ENCODE results near the gene BRIP1. TPM values are rescaled to one million over a fixed set of nuclear protein-coding genes. Genes with fewer than 3 reads are reported as not detected.

The BRIP1 gene
- total RNA-seq, 2 donors from 2014 or later = 24.2 to 25.5 TPM

DNA sequence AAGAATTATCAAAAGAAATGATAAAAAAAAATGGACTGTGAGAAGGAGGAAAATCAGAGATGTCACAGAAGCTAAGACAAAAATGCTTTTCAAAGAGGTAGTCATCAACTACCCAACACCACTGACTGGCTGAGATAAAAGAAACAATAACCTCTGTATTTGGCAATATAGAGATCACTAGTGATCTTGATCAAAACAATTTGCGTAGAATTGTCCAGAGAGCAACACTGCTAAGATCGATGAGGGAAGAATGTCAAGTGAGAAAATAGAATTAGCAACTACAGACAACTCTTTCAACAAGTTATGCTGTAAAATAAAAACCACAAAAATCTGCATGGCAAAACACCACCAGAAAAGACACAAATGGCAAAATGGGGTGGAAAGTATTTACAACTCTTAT is 66.0 kb downstream of the BRIP1 start:
- TF ChIP-seq, protein P1, sequence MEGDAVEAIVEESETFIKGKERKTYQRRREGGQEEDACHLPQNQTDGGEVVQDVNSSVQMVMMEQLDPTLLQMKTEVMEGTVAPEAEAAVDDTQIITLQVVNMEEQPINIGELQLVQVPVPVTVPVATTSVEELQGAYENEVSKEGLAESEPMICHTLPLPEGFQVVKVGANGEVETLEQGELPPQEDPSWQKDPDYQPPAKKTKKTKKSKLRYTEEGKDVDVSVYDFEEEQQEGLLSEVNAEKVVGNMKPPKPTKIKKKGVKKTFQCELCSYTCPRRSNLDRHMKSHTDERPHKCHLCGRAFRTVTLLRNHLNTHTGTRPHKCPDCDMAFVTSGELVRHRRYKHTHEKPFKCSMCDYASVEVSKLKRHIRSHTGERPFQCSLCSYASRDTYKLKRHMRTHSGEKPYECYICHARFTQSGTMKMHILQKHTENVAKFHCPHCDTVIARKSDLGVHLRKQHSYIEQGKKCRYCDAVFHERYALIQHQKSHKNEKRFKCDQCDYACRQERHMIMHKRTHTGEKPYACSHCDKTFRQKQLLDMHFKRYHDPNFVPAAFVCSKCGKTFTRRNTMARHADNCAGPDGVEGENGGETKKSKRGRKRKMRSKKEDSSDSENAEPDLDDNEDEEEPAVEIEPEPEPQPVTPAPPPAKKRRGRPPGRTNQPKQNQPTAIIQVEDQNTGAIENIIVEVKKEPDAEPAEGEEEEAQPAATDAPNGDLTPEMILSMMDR (conservative IDR thresholded peaks at IDR 0.05) = no peak
- Histone ChIP-seq H3K27me3 (ENCODE audit: control insufficient read depth, insufficient read depth, low read length, poor library complexity, severe bottlenecking) (no peaks in the 10 kb centered on the region), H3K9ac (ENCODE audit: extremely low read depth, low read length, poor library complexity, severe bottlenecking) (no peak overlapping the region), H3K4me1 (ENCODE audit: control insufficient read depth, insufficient read depth, low read length) (no peaks in the 10 kb centered on the region), H3K9me3 (ENCODE audit: control insufficient read depth, low read length) (no peaks in the 10 kb centered on the region), H3K27ac (ENCODE audit: low read depth, low read length) (no peak overlapping the region), H3K36me3 (ENCODE audit: control insufficient read depth, insufficient read depth, low read length) (peaks cover 26% of the 10 kb centered on the region), H3K4me3 (ENCODE audit: low read length) (no peak overlapping the region)
- Mint-ChIP-seq H3K36me3 (ENCODE audit: low read depth) (peaks cover 31% of the 10 kb centered on the region), H3K4me3 (no peak overlapping the region), H3K27me3 (ENCODE audit: insufficient read depth) (no peaks in the 10 kb centered on the region), H3K27ac (no peak overlapping the region), H3K4me1 (peaks cover 3% of the 10 kb centered on the region), H3K9me3 (no peaks in the 10 kb centered on the region)
- no peak for DNase-seq
- WGBS, 2 experiments (ENCODE audit: insufficient coverage in 1 of 2, insufficient read length in 1 of 2) = 100% methylated on average over 2 of the region's 2 CpGs

- H3K27ac Mint-ChIP-seq = no peak overlapping the region
- peaks cover 3% of the 10 kb centered on the region for H3K4me1 Mint-ChIP-seq
- H3K36me3 Mint-ChIP-seq (ENCODE audit: low read depth) = peaks cover 43% of the 10 kb centered on the region
- H3K9me3 Mint-ChIP-seq = no peaks in the 10 kb centered on the region
- 74 to 100% methylated on average over 1 to 2 of the region's 2 CpGs for WGBS, 2 experiments (ENCODE audit: insufficient coverage in 1 of 2, insufficient read length in 1 of 2)
- peaks cover 26% of the 10 kb centered on the region for H3K36me3 ChIP-seq (ENCODE audit: control insufficient read depth, insufficient read depth, low read length)
- no peaks in the 10 kb centered on the region for H3K27me3 Mint-ChIP-seq (ENCODE audit: insufficient read depth)
- H3K27ac ChIP-seq (ENCODE audit: low read depth, low read length) = no peak overlapping the region
- no peaks in the 10 kb centered on the region for H3K4me1 ChIP-seq (ENCODE audit: control insufficient read depth, insufficient read depth, low read length)
- TF ChIP-seq, protein P1 (conservative IDR thresholded peaks at IDR 0.05) = no peak
- no peak overlapping the region for H3K4me3 Mint-ChIP-seq
- no peaks in the 10 kb centered on the region for H3K9me3 ChIP-seq (ENCODE audit: control insufficient read depth, low read length)
- DNase-seq = no peak
- no peak overlapping the region for H3K4me3 ChIP-seq (ENCODE audit: low read length)
- H3K27me3 ChIP-seq (ENCODE audit: control insufficient read depth, insufficient read depth, low read length, poor library complexity, severe bottlenecking) = no peaks in the 10 kb centered on the region
- H3K9ac ChIP-seq (ENCODE audit: extremely low read depth, low read length, poor library complexity, severe bottlenecking) = no peak overlapping the region
Observed at GRCh38 chr17:61795546-61795945, 67.8 kb downstream of the BRIP1 start.

DNA sequence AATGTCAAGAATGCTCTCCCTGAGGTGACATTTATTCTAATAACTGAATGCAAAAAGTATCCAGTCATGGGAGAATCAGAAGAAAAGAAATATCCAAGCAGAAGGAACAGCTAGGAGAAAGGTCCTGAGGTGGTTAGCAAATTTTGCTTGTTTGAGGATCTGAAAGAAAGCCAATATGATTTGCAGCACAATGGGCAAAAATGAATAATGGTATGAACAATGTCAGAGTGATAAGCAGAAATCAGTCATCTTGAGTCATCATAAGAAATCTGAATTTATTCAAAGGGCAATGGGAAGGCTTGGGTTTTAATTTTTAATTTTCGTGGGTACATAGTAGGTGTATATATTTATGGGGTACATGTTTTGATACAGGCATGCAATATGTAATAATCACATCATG is 68.5 kb downstream of the BRIP1 start:
- Mint-ChIP-seq H3K4me1 (peaks cover 3% of the 10 kb centered on the region), H3K4me3 (no peak overlapping the region), H3K36me3 (ENCODE audit: low read depth) (peaks cover 45% of the 10 kb centered on the region), H3K9me3 (no peaks in the 10 kb centered on the region), H3K27ac (no peak overlapping the region), H3K27me3 (ENCODE audit: insufficient read depth) (no peaks in the 10 kb centered on the region)
- Histone ChIP-seq H3K4me1 (ENCODE audit: control insufficient read depth, insufficient read depth, low read length) (no peaks in the 10 kb centered on the region), H3K9me3 (ENCODE audit: control insufficient read depth, low read length) (no peaks in the 10 kb centered on the region), H3K27ac (ENCODE audit: low read depth, low read length) (no peak overlapping the region), H3K36me3 (ENCODE audit: control insufficient read depth, insufficient read depth, low read length) (peaks cover 23% of the 10 kb centered on the region), H3K27me3 (ENCODE audit: control insufficient read depth, insufficient read depth, low read length, poor library complexity, severe bottlenecking) (no peaks in the 10 kb centered on the region), H3K9ac (ENCODE audit: extremely low read depth, low read length, poor library complexity, severe bottlenecking) (no peak overlapping the region), H3K4me3 (ENCODE audit: low read length) (no peak overlapping the region)
- WGBS, 2 experiments (ENCODE audit: insufficient coverage in 1 of 2, insufficient read length in 1 of 2) = 73 to 100% methylated on average over 1 of the region's 1 CpG
- TF ChIP-seq, protein P1 (conservative IDR thresholded peaks at IDR 0.05) = no peak
- no peak for DNase-seq
